Trophoblast cell (in vitro differentiated cells and primary cell): Measurements from ENCODE around the gene FBXO22.

ENCODE experiments used
- DNase-seq, 2 donors: peaks; one replicate each; pipeline ENCODE4 v3.0.0-alpha.2; 2016
- H2AFZ ChIP-seq: 2 replicates; pipeline ENCODE4 v1.6.1; 2013; ENCODE audit warnings: low read length, moderate library complexity, mild to moderate bottlenecking; ENCODE audit not compliant: insufficient read depth, poor library complexity
- H2AK5ac ChIP-seq: 2 replicates; pipeline ENCODE4 v1.6.1; 2013; ENCODE audit warnings: mild to moderate bottlenecking, low read length
- H2BK120ac ChIP-seq: 2 replicates; pipeline ENCODE4 v1.6.1; 2013; ENCODE audit warnings: low read length, mild to moderate bottlenecking, moderate library complexity; ENCODE audit not compliant: insufficient read depth, poor library complexity
- H2BK12ac ChIP-seq: 2 replicates; pipeline ENCODE4 v1.6.1; 2013; ENCODE audit warnings: mild to moderate bottlenecking, low read length, moderate library complexity
- H2BK5ac ChIP-seq: 2 replicates; pipeline ENCODE4 v1.6.1; 2013; ENCODE audit warnings: low read length, low read depth, moderate library complexity, mild to moderate bottlenecking; ENCODE audit not compliant: poor library complexity
- H3K14ac ChIP-seq: 2 replicates; pipeline ENCODE4 v1.6.1; 2013; ENCODE audit warnings: mild to moderate bottlenecking, low read length
- H3K18ac ChIP-seq: 2 replicates; pipeline ENCODE4 v1.6.1; 2013; ENCODE audit warnings: mild to moderate bottlenecking, low read length
- H3K23ac ChIP-seq: 2 replicates; pipeline ENCODE4 v1.6.1; 2013; ENCODE audit warnings: low read length
- H3K27ac ChIP-seq: 2 replicates; pipeline ENCODE4 v1.5.1; 2013; ENCODE audit warnings: low read depth, mild to moderate bottlenecking, inconsistent platforms, low read length, moderate library complexity
- H3K27me3 ChIP-seq: 2 replicates; pipeline ENCODE4 v1.6.1; 2013; ENCODE audit warnings: inconsistent platforms, mild to moderate bottlenecking, low read length, moderate library complexity; ENCODE audit not compliant: insufficient read depth
- H3K36me3 ChIP-seq, 2 experiments: 1 replicate in 1 of 2; 2 replicates in 1 of 2; pipeline ENCODE4 v1.6.1; 2013; ENCODE audit warnings: low read length in 2 of 2, mild to moderate bottlenecking in 2 of 2, moderate library complexity in 1 of 2; ENCODE audit not compliant: insufficient read depth in 2 of 2, control insufficient read depth in 1 of 2
- H3K4ac ChIP-seq: 2 replicates; pipeline ENCODE4 v1.6.1; 2013; ENCODE audit warnings: low read depth, mild to moderate bottlenecking, low read length, moderate library complexity
- H3K4me1 ChIP-seq, 2 experiments: 1 replicate in 1 of 2; 2 replicates in 1 of 2; pipeline ENCODE4 v1.6.1; 2013; ENCODE audit warnings: low read length in 2 of 2, mild to moderate bottlenecking in 2 of 2, moderate library complexity in 1 of 2; ENCODE audit not compliant: insufficient read depth in 2 of 2, control insufficient read depth in 1 of 2
- H3K4me2 ChIP-seq: 2 replicates; pipeline ENCODE4 v1.6.1; 2013; ENCODE audit warnings: inconsistent platforms, mild to moderate bottlenecking, low read length, moderate library complexity
- H3K4me3 ChIP-seq: 2 replicates; pipeline ENCODE4 v1.5.1; 2013; ENCODE audit warnings: mild to moderate bottlenecking, low read depth, low read length, inconsistent platforms
- H3K79me1 ChIP-seq: one replicate; pipeline ENCODE4 v1.6.1; 2013; ENCODE audit warnings: low read length
- H3K79me2 ChIP-seq: 2 replicates; pipeline ENCODE4 v1.6.1; 2013; ENCODE audit warnings: low read length, mild to moderate bottlenecking; ENCODE audit not compliant: control insufficient read depth, insufficient read depth, poor library complexity
- H3K9ac ChIP-seq: 2 replicates; pipeline ENCODE4 v1.6.1; 2013; ENCODE audit warnings: mild to moderate bottlenecking, low read length
- H3K9me3 ChIP-seq: 2 replicates; pipeline ENCODE4 v1.6.1; 2013; ENCODE audit warnings: low read depth, mild to moderate bottlenecking, control low read depth, inconsistent platforms, low read length; ENCODE audit not compliant: insufficient read depth
- H4K12ac ChIP-seq: 2 replicates; pipeline ENCODE4 v1.6.1; 2013; ENCODE audit warnings: low read depth, mild to moderate bottlenecking, low read length, moderate library complexity
- H4K8ac ChIP-seq: 2 replicates; pipeline ENCODE4 v1.6.1; 2013; ENCODE audit warnings: low read depth, mild to moderate bottlenecking, low read length, moderate library complexity
- H4K91ac ChIP-seq: one replicate; pipeline ENCODE4 v1.6.1; 2013; ENCODE audit warnings: low read depth, mild to moderate bottlenecking, low read length, moderate library complexity
- WGBS: extraction: QIAGEN DNeasy Blood & Tissue Kit; methylation state at CpG from one replicate; pipeline ENCODE4 v1.1.7; 2013; ENCODE audit warnings: missing lambda C conversion rate; ENCODE audit not compliant: insufficient read length, insufficient coverage; ENCODE audit errors: extremely low coverage; 5-methylcytosine and 5-hydroxymethylcytosine counted together

FBXO22 gene

GRCh38 chr15:75916978-75917377, 13.3 kb downstream of the FBXO22 start:
- H3K23ac ChIP-seq: no peak overlapping the region
- H3K9me3 ChIP-seq: no peaks in the 10 kb centered on the region
- H3K79me2 ChIP-seq: no peaks in the 10 kb centered on the region
- WGBS: no CpG with 5 or more reads among the region's 1 CpG
- H3K27me3 ChIP-seq: no peaks in the 10 kb centered on the region
- no peak overlapping the region for H3K27ac ChIP-seq
- H3K4me3 ChIP-seq: no peak overlapping the region
- H2AFZ ChIP-seq: no peak overlapping the region
- H2AK5ac ChIP-seq: no peak overlapping the region
- no peak overlapping the region for H2BK120ac ChIP-seq
- H3K4me1 ChIP-seq: no peaks in the 10 kb centered on the region
- H2BK12ac ChIP-seq: no peak overlapping the region
- peaks cover 9 to 30% of the 10 kb centered on the region in 2 experiments for H3K36me3 ChIP-seq
- H3K4ac ChIP-seq: no peak overlapping the region
- no peak overlapping the region for H3K4me2 ChIP-seq
- no peak for DNase-seq
- no peak overlapping the region for H4K8ac ChIP-seq
- H3K14ac ChIP-seq: no peak overlapping the region
- no peak overlapping the region for H2BK5ac ChIP-seq
- H4K91ac ChIP-seq: no peak overlapping the region
- no peak overlapping the region for H3K9ac ChIP-seq
- no peak overlapping the region for H3K18ac ChIP-seq
- no peaks in the 10 kb centered on the region for H3K79me1 ChIP-seq
- H4K12ac ChIP-seq: no peak overlapping the region

- Histone ChIP-seq H2BK12ac (no peak overlapping the region), H2AFZ (no peak overlapping the region)
These were observed 14.5 kb downstream of the FBXO22 start for GRCh38 chr15:75918135-75918534.

GRCh38 chr15:75920079-75920478, 16.4 kb downstream of the FBXO22 start:
- Histone ChIP-seq H3K4me1 (peaks cover 0 to 6% of the 10 kb centered on the region in 2 experiments), H3K14ac (no peak overlapping the region), H4K8ac (no peak overlapping the region), H4K12ac (no peak overlapping the region), H3K18ac (no peak overlapping the region), H3K4me2 (no peak overlapping the region), H3K4ac (no peak overlapping the region), H3K36me3 (peaks cover 6 to 31% of the 10 kb centered on the region in 2 experiments), H2AFZ (no peak overlapping the region), H3K27me3 (no peaks in the 10 kb centered on the region), H3K27ac (no peak overlapping the region), H3K23ac (no peak overlapping the region), H3K9ac (no peak overlapping the region), H4K91ac (no peak overlapping the region), H2BK12ac (no peak overlapping the region), H2BK5ac (no peak overlapping the region), H2BK120ac (no peak overlapping the region), H3K79me2 (no peaks in the 10 kb centered on the region), H3K4me3 (no peak overlapping the region), H3K79me1 (no peaks in the 10 kb centered on the region), H2AK5ac (no peak overlapping the region), H3K9me3 (no peaks in the 10 kb centered on the region)
- WGBS: no CpG with 5 or more reads among the region's 1 CpG
- no peak for DNase-seq

More at GRCh38 chr15:75918135-75918534, 14.5 kb downstream of the FBXO22 start:
- no peak overlapping the region for H2BK5ac ChIP-seq
- H3K4me1 ChIP-seq: no peaks in the 10 kb centered on the region
- no peak for DNase-seq
- H3K4me2 ChIP-seq: no peak overlapping the region
- no peak overlapping the region for H3K23ac ChIP-seq
- no peaks in the 10 kb centered on the region for H3K9me3 ChIP-seq
- no peak overlapping the region for H3K18ac ChIP-seq
- no peak overlapping the region for H3K27ac ChIP-seq
- H4K8ac ChIP-seq: no peak overlapping the region
- H3K79me2 ChIP-seq: no peaks in the 10 kb centered on the region
- no peak overlapping the region for H4K91ac ChIP-seq
- H4K12ac ChIP-seq: no peak overlapping the region
- H3K36me3 ChIP-seq: peaks cover 9 to 38% of the 10 kb centered on the region in 2 experiments
- no CpG with 5 or more reads among the region's 1 CpG for WGBS
- no peak overlapping the region for H3K9ac ChIP-seq
- no peak overlapping the region for H2BK120ac ChIP-seq
- H3K79me1 ChIP-seq: no peaks in the 10 kb centered on the region
- no peak overlapping the region for H3K14ac ChIP-seq
- no peak overlapping the region for H3K4ac ChIP-seq
- H3K4me3 ChIP-seq: no peak overlapping the region
- no peaks in the 10 kb centered on the region for H3K27me3 ChIP-seq
- H2AK5ac ChIP-seq: no peak overlapping the region

GRCh38 chr15:75921732-75922703, 18.3 kb downstream of the FBXO22 start:
- no peak overlapping the region for H2BK12ac ChIP-seq
- H3K36me3 ChIP-seq: peaks cover 4 to 24% of the 10 kb centered on the region in 2 experiments
- H3K27me3 ChIP-seq: no peaks in the 10 kb centered on the region
- no peak overlapping the region for H3K4ac ChIP-seq
- peak; percentile 60 to 78 for DNase-seq
- H2AFZ ChIP-seq: no peak overlapping the region
- H3K23ac ChIP-seq: no peak overlapping the region
- no peak overlapping the region for H3K14ac ChIP-seq
- H3K18ac ChIP-seq: no peak overlapping the region
- no peak overlapping the region for H3K9ac ChIP-seq
- peaks cover 0 to 6% of the 10 kb centered on the region in 2 experiments for H3K4me1 ChIP-seq
- no peaks in the 10 kb centered on the region for H3K9me3 ChIP-seq
- H4K8ac ChIP-seq: no peak overlapping the region
- no CpG with 5 or more reads among the region's 9 CpGs for WGBS
- no peaks in the 10 kb centered on the region for H3K79me1 ChIP-seq
- H3K79me2 ChIP-seq: peaks cover 2% of the 10 kb centered on the region
- H2BK5ac ChIP-seq: no peak overlapping the region
- no peak overlapping the region for H4K91ac ChIP-seq
- no peak overlapping the region for H3K27ac ChIP-seq
- H2BK120ac ChIP-seq: no peak overlapping the region
- no peak overlapping the region for H3K4me2 ChIP-seq
- no peak overlapping the region for H4K12ac ChIP-seq
- H3K4me3 ChIP-seq: no peak overlapping the region
- no peak overlapping the region for H2AK5ac ChIP-seq
